H1 (cell line): ENCODE data around the gene MS4A18. TPM values are rescaled to one million over a fixed set of nuclear protein-coding genes. Genes with fewer than 3 reads are reported as not detected.

Source experiments
- CTCF ChIA-PET: fragments of 300-600 bp; sonication (Branson Sonifier 250); formaldehyde crosslinking; loops from one replicate; lab custom pipeline; 2021; ENCODE audit not compliant: partially characterized antibody; lab: Charles Lee
- POLR2A ChIA-PET: fragments of 300-600 bp; sonication (Branson Sonifier 250); formaldehyde crosslinking; loops from one replicate; lab custom pipeline; 2021; ENCODE audit warnings: inconsistent platforms; ENCODE audit not compliant: partially characterized antibody; lab: Charles Lee
- DNase-seq, 2 experiments: peaks; one replicate each; pipeline versions ENCODE4 v3.0.0 to v3.0.0-alpha.2; 2010 to 2022; ENCODE audit warnings: low spot score in 2 of 2, low read depth in 1 of 2, mixed read lengths in 1 of 2
- FAIRE-seq: peaks from 2 replicates; lab custom pipeline; 2011; peaks lifted over from hg19 to GRCh38; lab: Jason Lieb, UNC
- H2AFZ ChIP-seq: 2 replicates; pipeline ENCODE4 v1.8.1; 2012; ENCODE audit warnings: low read length, inconsistent platforms
- H2AK5ac ChIP-seq: 2 replicates; pipeline ENCODE4 v1.6.1; 2013; ENCODE audit warnings: low read depth, low read length
- H2BK120ac ChIP-seq: replicated peaks from 2 replicates; pipeline ENCODE3; 2013; ENCODE audit warnings: low read depth, low read length, inconsistent platforms
- H2BK12ac ChIP-seq: 2 replicates; pipeline ENCODE4 v1.6.1; 2013; ENCODE audit warnings: low read depth, low read length
- H2BK15ac ChIP-seq: 2 replicates; pipeline ENCODE4 v1.6.1; 2013; ENCODE audit warnings: low read length
- H2BK20ac ChIP-seq: 2 replicates; pipeline ENCODE4 v1.6.1; 2013; ENCODE audit warnings: low read length
- H2BK5ac ChIP-seq: 2 replicates; pipeline ENCODE4 v1.6.1; 2013; ENCODE audit warnings: low read depth, low read length
- H3K14ac ChIP-seq: 2 replicates; pipeline ENCODE4 v1.6.1; 2013; ENCODE audit warnings: inconsistent platforms; ENCODE audit not compliant: insufficient read length
- H3K18ac ChIP-seq: 2 replicates; pipeline ENCODE4 v1.6.1; 2013; ENCODE audit warnings: low read length; ENCODE audit errors: extremely low read depth
- H3K23ac ChIP-seq: 2 replicates; pipeline ENCODE4 v1.6.1; 2013; ENCODE audit warnings: inconsistent platforms; ENCODE audit not compliant: insufficient read length
- H3K23me2 ChIP-seq: 2 replicates; pipeline ENCODE4 v1.6.1; 2013; ENCODE audit warnings: low read depth, low read length
- H3K27ac ChIP-seq: 2 replicates; pipeline ENCODE4 v1.6.1; 2011; ENCODE audit warnings: low read depth, low read length, inconsistent platforms
- H3K27me3 ChIP-seq, 4 experiments: replicated peaks in 1 of 4; 1 replicate in 1 of 4; 2 replicates in 3 of 4; pipeline versions ENCODE4 v1.6.1 to v1.8.1; 2011 to 2013; ENCODE audit warnings: low read length in 3 of 4, mild to moderate bottlenecking in 3 of 4, inconsistent platforms in 2 of 4, mixed read lengths in 2 of 4, moderate library complexity in 1 of 4; ENCODE audit not compliant: control insufficient read depth in 3 of 4, insufficient read depth in 3 of 4; ENCODE audit errors: extremely low read depth in 1 of 4
- H3K36me3 ChIP-seq, 4 experiments: 2 replicates each; pipeline versions ENCODE4 v1.6.1 to v1.8.1; 2011 to 2013; ENCODE audit warnings: mild to moderate bottlenecking in 4 of 4, low read length in 3 of 4, moderate library complexity in 2 of 4, control low read depth in 1 of 4, inconsistent platforms in 1 of 4; ENCODE audit not compliant: insufficient read depth in 4 of 4, control insufficient read depth in 2 of 4
- H3K4ac ChIP-seq: replicated peaks from 2 replicates; pipeline ENCODE3; 2013; ENCODE audit warnings: low read length, low read depth, mixed read lengths, inconsistent platforms; ENCODE audit not compliant: insufficient read length
- H3K4me1 ChIP-seq, 4 experiments: replicated peaks in 1 of 4; 1 replicate in 1 of 4; 2 replicates in 3 of 4; pipeline versions ENCODE4 v1.6.1 to v1.8.1; 2011 to 2013; ENCODE audit warnings: low read length in 3 of 4, inconsistent platforms in 2 of 4, mixed read lengths in 1 of 4; ENCODE audit not compliant: insufficient read depth in 4 of 4, control insufficient read depth in 3 of 4
- H3K4me2 ChIP-seq, 2 experiments: 2 replicates each; pipeline versions ENCODE4 v1.6.1 to v1.8.1; 2011 to 2013; ENCODE audit warnings: low read depth in 2 of 2, low read length in 2 of 2, control low read depth in 1 of 2, inconsistent platforms in 1 of 2, mild to moderate bottlenecking in 1 of 2; ENCODE audit not compliant: insufficient read depth in 1 of 2
- H3K4me3 ChIP-seq, 4 experiments: fragments of 200-600, 300-600 bp in 1 of 4; sonication (generic), shearing (Covaris generic), sonication (Bioruptor Twin) in 1 of 4; 2 replicates each; pipeline versions ENCODE4 v1.5.1 to v1.8.1; 2011 to 2016; ENCODE audit warnings: low read length in 4 of 4, low read depth in 3 of 4, control low read depth in 2 of 4, inconsistent platforms in 2 of 4, mild to moderate bottlenecking in 2 of 4, mixed read lengths in 1 of 4, moderate library complexity in 1 of 4; ENCODE audit not compliant: insufficient read depth in 2 of 4; ENCODE audit errors: extremely low read depth in 1 of 4
- H3K56ac ChIP-seq: replicated peaks from 2 replicates; pipeline ENCODE3; 2013; ENCODE audit warnings: low read depth, mild to moderate bottlenecking, mixed read lengths, low read length, inconsistent platforms; ENCODE audit not compliant: insufficient read length
- H3K79me1 ChIP-seq: 2 replicates; pipeline ENCODE4 v1.6.1; 2013; ENCODE audit warnings: low read depth, low read length, control low read depth
- H3K79me2 ChIP-seq, 2 experiments: 2 replicates each; pipeline versions ENCODE4 v1.6.1 to v1.8.1; 2012 to 2013; ENCODE audit warnings: low read length in 2 of 2, mild to moderate bottlenecking in 2 of 2, inconsistent platforms in 1 of 2; ENCODE audit not compliant: insufficient read depth in 2 of 2, control insufficient read depth in 1 of 2
- H3K9ac ChIP-seq, 4 experiments: replicated peaks in 1 of 4; 1 replicate in 1 of 4; 2 replicates in 3 of 4; pipeline versions ENCODE4 v1.6.1 to v1.8.1; 2011 to 2013; ENCODE audit warnings: low read depth in 3 of 4, low read length in 3 of 4, control low read depth in 2 of 4, mild to moderate bottlenecking in 2 of 4, moderate library complexity in 2 of 4, inconsistent platforms in 1 of 4; ENCODE audit errors: extremely low read depth in 1 of 4
- H3K9me3 ChIP-seq, 2 experiments: 2 replicates each; pipeline versions ENCODE4 v1.6.1 to v1.8.1; 2012 to 2013; ENCODE audit warnings: mild to moderate bottlenecking in 2 of 2, moderate library complexity in 2 of 2, control low read depth in 1 of 2, inconsistent platforms in 1 of 2, low read depth in 1 of 2, low read length in 1 of 2, mixed read lengths in 1 of 2; ENCODE audit not compliant: insufficient read depth in 2 of 2
- H4K20me1 ChIP-seq, 2 experiments: replicated peaks in 1 of 2; 2 replicates each; pipeline versions ENCODE3 to v1.8.1; 2011 to 2013; ENCODE audit warnings: inconsistent platforms in 2 of 2, low read length in 2 of 2, mild to moderate bottlenecking in 1 of 2; ENCODE audit not compliant: insufficient read depth in 2 of 2, control insufficient read depth in 1 of 2
- H4K5ac ChIP-seq: 2 replicates; pipeline ENCODE4 v1.6.1; 2013; ENCODE audit warnings: low read length, low read depth, mixed read lengths, inconsistent platforms; ENCODE audit not compliant: insufficient read length
- H4K8ac ChIP-seq: 2 replicates; pipeline ENCODE4 v1.8.0; 2013; ENCODE audit warnings: mild to moderate bottlenecking, moderate library complexity, low read length, inconsistent platforms; ENCODE audit not compliant: insufficient read depth; ENCODE audit errors: extremely low read depth
- H4K91ac ChIP-seq: replicated peaks from 2 replicates; pipeline ENCODE3; 2013; ENCODE audit warnings: low read length, mixed read lengths, inconsistent platforms; ENCODE audit not compliant: insufficient read length
- ATF2 ChIP-seq: IDR thresholded peaks from 2 replicates; pipeline ENCODE4 v1.6.1; 2012; ENCODE audit warnings: low read length, inconsistent platforms
- ATF3 ChIP-seq: IDR thresholded peaks from 2 replicates; pipeline ENCODE4 v1.6.1; 2011; ENCODE audit warnings: low read depth, mild to moderate bottlenecking, low read length; ENCODE audit not compliant: insufficient read depth
- BACH1 ChIP-seq: IDR thresholded peaks from 2 replicates; pipeline ENCODE4 v1.6.1; 2012; ENCODE audit warnings: low read length, improper control_type of control experiment
- CHD2 ChIP-seq: IDR thresholded peaks from 2 replicates; pipeline ENCODE4 v1.6.1; 2012; ENCODE audit warnings: low read length, improper control_type of control experiment
- CREB1 ChIP-seq: IDR thresholded peaks from 2 replicates; pipeline ENCODE4 v1.6.1; 2012; ENCODE audit warnings: inconsistent platforms
- E2F6 ChIP-seq: IDR thresholded peaks from 2 replicates; pipeline ENCODE4 v1.6.1; 2012; ENCODE audit warnings: inconsistent platforms
- FOSL1 ChIP-seq: IDR thresholded peaks from 2 replicates; pipeline ENCODE4 v1.6.1; 2011; ENCODE audit warnings: mild to moderate bottlenecking, low read depth, low read length, moderate library complexity; ENCODE audit not compliant: insufficient read depth
- GTF2F1 ChIP-seq: IDR thresholded peaks from 2 replicates; pipeline ENCODE4 v1.6.1; 2012; ENCODE audit warnings: low read depth, low read length, improper control_type of control experiment, borderline replicate concordance
- PHF8 ChIP-seq: fragments of 200-600 bp; sonication (generic); conservative IDR thresholded peaks from 2 replicates; pipeline ENCODE4 v1.7.1; 2012; ENCODE audit warnings: low read depth, mild to moderate bottlenecking, inconsistent platforms, low read length, moderate library complexity
- POU5F1 ChIP-seq: IDR thresholded peaks from 2 replicates; pipeline ENCODE4 v1.6.1; 2011; ENCODE audit warnings: low read depth, mild to moderate bottlenecking, low read length, moderate library complexity
- ZNF274 ChIP-seq: IDR thresholded peaks from 2 replicates; pipeline ENCODE4 v1.7.0; 2012; ENCODE audit warnings: low read length, borderline replicate concordance; ENCODE audit errors: extremely low read depth
- WGBS, 2 experiments: shearing (Covaris generic) in 1 of 2; methylation state at CpG; one replicate each; pipeline versions ENCODE4 v1.1.6 to v1.1.7; 2013 to 2015; ENCODE audit warnings: low lambda C conversion rate in 2 of 2, mixed read lengths in 2 of 2, inconsistent platforms in 1 of 2, low coverage in 1 of 2, missing lambda C conversion rate in 1 of 2; ENCODE audit not compliant: insufficient replicate concordance in 2 of 2, insufficient coverage in 1 of 2, insufficient read length in 1 of 2; ENCODE audit errors: extremely low coverage in 1 of 2, missing lambda C conversion rate in 1 of 2; 5-methylcytosine and 5-hydroxymethylcytosine counted together
- polyA plus RNA-seq, 7 experiments: library from polyadenylated mRNA; depleted of rRNA in 3 of 7; stranded (reverse) in 5 of 7; unstranded in 2 of 7; fragments of >200 nt in 5 of 7; fragments of 200-250 nt in 2 of 7; gene quantifications; 1 replicate in 5 of 7; 2 replicates in 1 of 7; 4 replicates in 1 of 7; pipeline versions ENCODE4 v1.2.1 to v1.2.3, GENCODE V29; 2011 to 2013; ENCODE audit warnings: missing spikeins in 2 of 7, mixed read lengths in 2 of 7
- total RNA-seq: library from RNA; stranded (reverse); fragmentation: NEBNext Ultra II Directional; extraction: Animal tissue kit (Norgen Biotek cat#: 25700); gene quantifications from 2 replicates; pipeline ENCODE4 v1.2.1, GENCODE V29; 2021

MS4A18 gene
- total and polyA plus RNA-seq, 2 of the 8 experiments (the other 6 are each of a cell fraction or from before 2014, with no cell fraction given): not detected

GRCh38 chr11:60680455-60681119 lies 43.9 kb upstream of the MS4A18 start:
- Histone ChIP-seq H3K4me3 (no peak overlapping the region), H3K9ac (no peak overlapping the region), H3K4ac (no peak overlapping the region), H3K36me3 (no peaks in the 10 kb centered on the region), H2BK20ac (no peak overlapping the region), H3K4me1 (no peaks in the 10 kb centered on the region), H3K14ac (no peak overlapping the region), H2BK15ac (no peak overlapping the region), H4K8ac (no peak overlapping the region), H3K23me2 (no peaks in the 10 kb centered on the region), H3K27me3 (no peaks in the 10 kb centered on the region), H2BK12ac (no peak overlapping the region), H2BK120ac (no peak overlapping the region), H3K56ac (no peak overlapping the region), H2AK5ac (no peak overlapping the region), H4K20me1 (no peaks in the 10 kb centered on the region), H4K5ac (no peak overlapping the region), H3K23ac (no peak overlapping the region), H3K79me2 (no peaks in the 10 kb centered on the region), H2AFZ (no peak overlapping the region), H3K4me2 (no peak overlapping the region), H3K18ac (no peak overlapping the region), H4K91ac (no peak overlapping the region), H3K9me3 (peaks cover 20 to 31% of the 10 kb centered on the region in 2 experiments), H3K27ac (no peak overlapping the region), H3K79me1 (no peaks in the 10 kb centered on the region), H2BK5ac (no peak overlapping the region)
- FAIRE-seq (no peak), DNase-seq (no peak)
- WGBS, 2 experiments: 78% methylated on average over 3 of the region's 3 CpGs; no CpG with 5 or more reads in 1 of the 2 experiments
- CTCF ChIA-PET: interaction anchor here (0.7 to 1.1 kb wide), 3 partner anchors 13 to 1218 kb away, joined by 3 read pairs; no protein-coding TSS in a partner anchor
- POLR2A ChIA-PET: no interaction called here
- no peak for TF ChIP-seq GTF2F1
- no peak for TF ChIP-seq FOSL1
- no peak for TF ChIP-seq BACH1
- TF ChIP-seq CREB1: no peak
- no peak for TF ChIP-seq ZNF274
- TF ChIP-seq E2F6: no peak
- no peak for TF ChIP-seq POU5F1
- TF ChIP-seq CHD2: no peak
- TF ChIP-seq ATF2: no peak
- TF ChIP-seq PHF8: no peak
- TF ChIP-seq ATF3: no peak
